HepG2 (cell line): ENCODE data around the gene PYGO2. TPM values are rescaled to one million over a fixed set of nuclear protein-coding genes. Genes with fewer than 3 reads are reported as not detected.

Source experiments
- ATF3 ChIP-seq: sonication (generic); formaldehyde crosslinking; IDR thresholded peaks from 2 replicates; pipeline ENCODE4 v1.4.0; 2020; ENCODE audit warnings: missing genetic modification reagents
- ELF1 ChIP-seq: sonication (generic); formaldehyde crosslinking; IDR thresholded peaks from 2 replicates; pipeline ENCODE4 v1.4.0; 2020; ENCODE audit warnings: missing genetic modification reagents
- ETS1 ChIP-seq: sonication (generic); formaldehyde crosslinking; IDR thresholded peaks from 2 replicates; pipeline ENCODE4 v1.4.0; 2020; ENCODE audit warnings: missing genetic modification reagents
- FOXK2 ChIP-seq: fragments of 450-650 bp; IDR thresholded peaks from 2 replicates; pipeline ENCODE4 v1.6.1; 2016
- GLI4 ChIP-seq: sonication (generic); formaldehyde crosslinking; IDR thresholded peaks from 2 replicates; pipeline ENCODE4 v1.5.1; 2020; ENCODE audit warnings: missing genetic modification reagents, mild to moderate bottlenecking, moderate library complexity, borderline replicate concordance
- NFIB ChIP-seq: sonication (generic); formaldehyde crosslinking; IDR thresholded peaks from 2 replicates; pipeline ENCODE4 v1.9.0; 2021; ENCODE audit warnings: missing genetic modification reagents, mild to moderate bottlenecking, borderline replicate concordance
- RAD21 ChIP-seq: fragments of 450-650 bp; formaldehyde crosslinking; IDR thresholded peaks from 2 replicates; pipeline ENCODE4 v1.5.0; 2020; ENCODE audit warnings: mild to moderate bottlenecking
- REST ChIP-seq, 2 experiments: IDR thresholded peaks; 2 replicates each; pipeline ENCODE4 v1.6.1; 2011 to 2012; ENCODE audit warnings: low read length in 2 of 2, borderline replicate concordance in 1 of 2, low read depth in 1 of 2, mild to moderate bottlenecking in 1 of 2, moderate library complexity in 1 of 2
- RNF219 ChIP-seq: sonication (generic); formaldehyde crosslinking; IDR thresholded peaks from 2 replicates; pipeline ENCODE4 v1.5.0; 2020; ENCODE audit warnings: mild to moderate bottlenecking, missing genetic modification reagents
- RXRB ChIP-seq: IDR thresholded peaks from 2 replicates; pipeline ENCODE4 v1.6.1; 2016; ENCODE audit warnings: borderline replicate concordance, missing genetic modification reagents, missing compliant biosample characterization
- SATB2 ChIP-seq: sonication (generic); formaldehyde crosslinking; IDR thresholded peaks from 2 replicates; pipeline ENCODE4 v1.5.0; 2020; ENCODE audit warnings: missing genetic modification reagents
- TBL1XR1 ChIP-seq: fragments of 150-350 bp; IDR thresholded peaks from 2 replicates; pipeline ENCODE4 v1.6.1; 2014; ENCODE audit warnings: borderline replicate concordance, low read length; ENCODE audit not compliant: partially characterized antibody
- ZBTB34 ChIP-seq: sonication (generic); formaldehyde crosslinking; IDR thresholded peaks from 2 replicates; pipeline ENCODE4 v1.8.0; 2022; ENCODE audit warnings: mild to moderate bottlenecking, missing genetic modification reagents
- ZEB1 ChIP-seq: IDR thresholded peaks from 2 replicates; pipeline ENCODE4 v1.6.1; 2012; ENCODE audit warnings: mild to moderate bottlenecking, low read depth, inconsistent platforms; ENCODE audit not compliant: insufficient replicate concordance
- ZGPAT ChIP-seq: IDR thresholded peaks from 2 replicates; pipeline ENCODE4 v1.6.1; 2016; ENCODE audit warnings: mild to moderate bottlenecking
- ZNF234 ChIP-seq: sonication (generic); formaldehyde crosslinking; conservative IDR thresholded peaks from 2 replicates; pipeline ENCODE4 v1.5.1; 2020; ENCODE audit warnings: mild to moderate bottlenecking, missing genetic modification reagents
- ZNF788 ChIP-seq: sonication (generic); formaldehyde crosslinking; IDR thresholded peaks from 2 replicates; pipeline ENCODE4 v1.5.0; 2020; ENCODE audit warnings: mild to moderate bottlenecking, missing genetic modification reagents, borderline replicate concordance
- polyA plus RNA-seq, 8 experiments: library from polyadenylated mRNA; depleted of rRNA in 3 of 8; stranded (reverse) in 7 of 8; unstranded in 1 of 8; fragments of >200 nt; fragmentation: Illumina TruSeq in 4 of 8; extraction: Trizol in 4 of 8; gene quantifications; 2 replicates each; pipeline versions ENCODE4 v1.2.1 to v1.2.3, GENCODE V29; 2011 to 2016; ENCODE audit warnings: low read depth in 4 of 8, missing spikeins in 1 of 8, mixed read lengths in 1 of 8; ENCODE audit not compliant: insufficient read depth in 1 of 8
- total RNA-seq, 5 experiments: library from RNA; depleted of rRNA; stranded (reverse); fragments of >200 nt; fragmentation: Illumina TruSeq; extraction: Trizol; gene quantifications; 2 replicates each; pipeline ENCODE4 v1.2.3, GENCODE V29; 2016; ENCODE audit warnings: low read depth in 1 of 5

PYGO2 gene
- total and polyA plus RNA-seq, 2 of the 13 experiments (the other 11 are each of a cell fraction or from before 2014, with no cell fraction given), result 20.3 to 21.8 TPM

GRCh38 chr1:154931940-154932487, 29.6 kb downstream of the PYGO2 start (continued):
- peak; percentile 61; the same call in 1 of the 2 replicates for TF ChIP-seq ZGPAT (CRISPR knock-in tag)
- peak; percentile 20; the same call in 1 of the 2 replicates for TF ChIP-seq ELF1
- peak; percentile 57; the same call in 1 of the 2 replicates for TF ChIP-seq ZNF788 (CRISPR knock-in tag)
- no peak for TF ChIP-seq RNF219 (CRISPR knock-in tag)
- TF ChIP-seq GLI4 (CRISPR knock-in tag), result no peak
- no peak for TF ChIP-seq ZNF234 (CRISPR knock-in tag)
- TF ChIP-seq RXRB (CRISPR knock-in tag), result no peak
- TF ChIP-seq REST (IDR thresholded peaks at IDR 0.05; ENCODE audit: borderline replicate concordance in 1 of 2, low read depth in 1 of 2, low read length in 2 of 2), result no peak
- TF ChIP-seq ZEB1, result peak; percentile 89
- TF ChIP-seq SATB2 (CRISPR knock-in tag), result no peak
- no peak for TF ChIP-seq TBL1XR1
- no peak for TF ChIP-seq NFIB
- no peak for TF ChIP-seq ZBTB34
- TF ChIP-seq RAD21 (CRISPR knock-in tag), result peak; percentile 11; the same call in 1 of the 2 replicates
- TF ChIP-seq ATF3 (CRISPR knock-in tag), result no peak
- TF ChIP-seq ETS1, result no peak
- TF ChIP-seq FOXK2, result no peak
